ENCODE results near the gene GABPB1. TPM values are rescaled to one million over a fixed set of nuclear protein-coding genes. Genes with fewer than 3 reads are reported as not detected.

GABPB1 gene
- total and polyA plus RNA-seq, 2 of the 13 experiments (the other 11 are each of a cell fraction or from before 2014, with no cell fraction given) = 17.5 to 39.5 TPM

DNA sequence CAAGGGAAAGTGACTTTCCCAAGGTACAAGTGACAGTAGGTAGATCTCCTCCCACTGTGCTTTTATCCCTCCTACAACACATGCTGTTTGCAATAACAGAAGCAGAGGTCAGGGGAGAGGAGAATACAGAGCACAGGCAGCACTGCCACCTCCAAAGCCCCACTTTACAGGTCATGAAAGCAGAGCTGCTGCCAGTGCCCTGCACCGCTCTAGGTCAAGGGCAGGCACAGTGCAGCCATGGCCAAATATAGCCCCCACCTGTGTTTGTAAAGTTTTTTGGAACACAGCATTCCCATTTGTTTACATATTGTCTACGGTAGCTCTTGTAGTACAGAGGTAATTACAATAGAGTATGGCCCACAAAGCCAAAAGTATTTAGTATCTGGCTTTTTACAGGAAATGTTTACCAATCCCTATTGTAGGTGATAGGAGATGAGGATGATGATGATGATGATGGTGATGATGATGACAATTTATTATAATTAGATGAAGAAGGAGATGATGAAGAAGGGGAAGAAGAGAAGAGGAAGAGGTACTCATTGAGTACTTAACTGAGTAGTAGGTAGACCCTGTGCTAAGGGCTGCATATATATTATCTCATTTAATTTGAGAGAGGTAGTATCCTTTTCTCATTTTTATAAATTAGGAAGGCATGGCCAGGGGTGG is 109.9 kb downstream of the GABPB1 start (continued):
- no peak for TF ChIP-seq POLR2A (IDR thresholded peaks at IDR 0.05; ENCODE audit: insufficient read depth in 1 of 2, low read depth in 2 of 2, low read length in 2 of 2)
- TF ChIP-seq, protein P1, sequence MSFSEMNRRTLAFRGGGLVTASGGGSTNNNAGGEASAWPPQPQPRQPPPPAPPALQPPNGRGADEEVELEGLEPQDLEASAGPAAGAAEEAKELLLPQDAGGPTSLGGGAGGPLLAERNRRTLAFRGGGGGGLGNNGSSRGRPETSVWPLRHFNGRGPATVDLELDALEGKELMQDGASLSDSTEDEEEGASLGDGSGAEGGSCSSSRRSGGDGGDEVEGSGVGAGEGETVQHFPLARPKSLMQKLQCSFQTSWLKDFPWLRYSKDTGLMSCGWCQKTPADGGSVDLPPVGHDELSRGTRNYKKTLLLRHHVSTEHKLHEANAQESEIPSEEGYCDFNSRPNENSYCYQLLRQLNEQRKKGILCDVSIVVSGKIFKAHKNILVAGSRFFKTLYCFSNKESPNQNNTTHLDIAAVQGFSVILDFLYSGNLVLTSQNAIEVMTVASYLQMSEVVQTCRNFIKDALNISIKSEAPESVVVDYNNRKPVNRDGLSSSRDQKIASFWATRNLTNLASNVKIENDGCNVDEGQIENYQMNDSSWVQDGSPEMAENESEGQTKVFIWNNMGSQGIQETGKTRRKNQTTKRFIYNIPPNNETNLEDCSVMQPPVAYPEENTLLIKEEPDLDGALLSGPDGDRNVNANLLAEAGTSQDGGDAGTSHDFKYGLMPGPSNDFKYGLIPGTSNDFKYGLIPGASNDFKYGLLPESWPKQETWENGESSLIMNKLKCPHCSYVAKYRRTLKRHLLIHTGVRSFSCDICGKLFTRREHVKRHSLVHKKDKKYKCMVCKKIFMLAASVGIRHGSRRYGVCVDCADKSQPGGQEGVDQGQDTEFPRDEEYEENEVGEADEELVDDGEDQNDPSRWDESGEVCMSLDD (CRISPR knock-in tag; IDR thresholded peaks at IDR 0.05; ENCODE audit: borderline replicate concordance) = no peak
- no peak for TF ChIP-seq SIX1 (CRISPR knock-in tag; IDR thresholded peaks at IDR 0.05; ENCODE audit: borderline replicate concordance)
- TF ChIP-seq, protein P2, sequence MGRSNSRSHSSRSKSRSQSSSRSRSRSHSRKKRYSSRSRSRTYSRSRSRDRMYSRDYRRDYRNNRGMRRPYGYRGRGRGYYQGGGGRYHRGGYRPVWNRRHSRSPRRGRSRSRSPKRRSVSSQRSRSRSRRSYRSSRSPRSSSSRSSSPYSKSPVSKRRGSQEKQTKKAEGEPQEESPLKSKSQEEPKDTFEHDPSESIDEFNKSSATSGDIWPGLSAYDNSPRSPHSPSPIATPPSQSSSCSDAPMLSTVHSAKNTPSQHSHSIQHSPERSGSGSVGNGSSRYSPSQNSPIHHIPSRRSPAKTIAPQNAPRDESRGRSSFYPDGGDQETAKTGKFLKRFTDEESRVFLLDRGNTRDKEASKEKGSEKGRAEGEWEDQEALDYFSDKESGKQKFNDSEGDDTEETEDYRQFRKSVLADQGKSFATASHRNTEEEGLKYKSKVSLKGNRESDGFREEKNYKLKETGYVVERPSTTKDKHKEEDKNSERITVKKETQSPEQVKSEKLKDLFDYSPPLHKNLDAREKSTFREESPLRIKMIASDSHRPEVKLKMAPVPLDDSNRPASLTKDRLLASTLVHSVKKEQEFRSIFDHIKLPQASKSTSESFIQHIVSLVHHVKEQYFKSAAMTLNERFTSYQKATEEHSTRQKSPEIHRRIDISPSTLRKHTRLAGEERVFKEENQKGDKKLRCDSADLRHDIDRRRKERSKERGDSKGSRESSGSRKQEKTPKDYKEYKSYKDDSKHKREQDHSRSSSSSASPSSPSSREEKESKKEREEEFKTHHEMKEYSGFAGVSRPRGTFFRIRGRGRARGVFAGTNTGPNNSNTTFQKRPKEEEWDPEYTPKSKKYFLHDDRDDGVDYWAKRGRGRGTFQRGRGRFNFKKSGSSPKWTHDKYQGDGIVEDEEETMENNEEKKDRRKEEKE (IDR thresholded peaks at IDR 0.05) = no peak
- TF ChIP-seq, protein P3, sequence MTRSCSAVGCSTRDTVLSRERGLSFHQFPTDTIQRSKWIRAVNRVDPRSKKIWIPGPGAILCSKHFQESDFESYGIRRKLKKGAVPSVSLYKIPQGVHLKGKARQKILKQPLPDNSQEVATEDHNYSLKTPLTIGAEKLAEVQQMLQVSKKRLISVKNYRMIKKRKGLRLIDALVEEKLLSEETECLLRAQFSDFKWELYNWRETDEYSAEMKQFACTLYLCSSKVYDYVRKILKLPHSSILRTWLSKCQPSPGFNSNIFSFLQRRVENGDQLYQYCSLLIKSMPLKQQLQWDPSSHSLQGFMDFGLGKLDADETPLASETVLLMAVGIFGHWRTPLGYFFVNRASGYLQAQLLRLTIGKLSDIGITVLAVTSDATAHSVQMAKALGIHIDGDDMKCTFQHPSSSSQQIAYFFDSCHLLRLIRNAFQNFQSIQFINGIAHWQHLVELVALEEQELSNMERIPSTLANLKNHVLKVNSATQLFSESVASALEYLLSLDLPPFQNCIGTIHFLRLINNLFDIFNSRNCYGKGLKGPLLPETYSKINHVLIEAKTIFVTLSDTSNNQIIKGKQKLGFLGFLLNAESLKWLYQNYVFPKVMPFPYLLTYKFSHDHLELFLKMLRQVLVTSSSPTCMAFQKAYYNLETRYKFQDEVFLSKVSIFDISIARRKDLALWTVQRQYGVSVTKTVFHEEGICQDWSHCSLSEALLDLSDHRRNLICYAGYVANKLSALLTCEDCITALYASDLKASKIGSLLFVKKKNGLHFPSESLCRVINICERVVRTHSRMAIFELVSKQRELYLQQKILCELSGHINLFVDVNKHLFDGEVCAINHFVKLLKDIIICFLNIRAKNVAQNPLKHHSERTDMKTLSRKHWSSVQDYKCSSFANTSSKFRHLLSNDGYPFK (CRISPR knock-in tag; IDR thresholded peaks at IDR 0.05; ENCODE audit: borderline replicate concordance) = no peak
- TF ChIP-seq, protein P4, sequence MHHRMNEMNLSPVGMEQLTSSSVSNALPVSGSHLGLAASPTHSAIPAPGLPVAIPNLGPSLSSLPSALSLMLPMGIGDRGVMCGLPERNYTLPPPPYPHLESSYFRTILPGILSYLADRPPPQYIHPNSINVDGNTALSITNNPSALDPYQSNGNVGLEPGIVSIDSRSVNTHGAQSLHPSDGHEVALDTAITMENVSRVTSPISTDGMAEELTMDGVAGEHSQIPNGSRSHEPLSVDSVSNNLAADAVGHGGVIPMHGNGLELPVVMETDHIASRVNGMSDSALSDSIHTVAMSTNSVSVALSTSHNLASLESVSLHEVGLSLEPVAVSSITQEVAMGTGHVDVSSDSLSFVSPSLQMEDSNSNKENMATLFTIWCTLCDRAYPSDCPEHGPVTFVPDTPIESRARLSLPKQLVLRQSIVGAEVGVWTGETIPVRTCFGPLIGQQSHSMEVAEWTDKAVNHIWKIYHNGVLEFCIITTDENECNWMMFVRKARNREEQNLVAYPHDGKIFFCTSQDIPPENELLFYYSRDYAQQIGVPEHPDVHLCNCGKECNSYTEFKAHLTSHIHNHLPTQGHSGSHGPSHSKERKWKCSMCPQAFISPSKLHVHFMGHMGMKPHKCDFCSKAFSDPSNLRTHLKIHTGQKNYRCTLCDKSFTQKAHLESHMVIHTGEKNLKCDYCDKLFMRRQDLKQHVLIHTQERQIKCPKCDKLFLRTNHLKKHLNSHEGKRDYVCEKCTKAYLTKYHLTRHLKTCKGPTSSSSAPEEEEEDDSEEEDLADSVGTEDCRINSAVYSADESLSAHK (CRISPR knock-in tag; IDR thresholded peaks at IDR 0.05; ENCODE audit: borderline replicate concordance) = no peak
- peak; percentile 41; the same call in 1 of the 2 replicates for TF ChIP-seq HMG20A (CRISPR knock-in tag; IDR thresholded peaks at IDR 0.05; ENCODE audit: borderline replicate concordance)
- TF ChIP-seq NCOA2 (CRISPR knock-in tag; IDR thresholded peaks at IDR 0.05) = no peak
- TF ChIP-seq ADNP (CRISPR knock-in tag; IDR thresholded peaks at IDR 0.05) = no peak
- TF ChIP-seq, protein P5, sequence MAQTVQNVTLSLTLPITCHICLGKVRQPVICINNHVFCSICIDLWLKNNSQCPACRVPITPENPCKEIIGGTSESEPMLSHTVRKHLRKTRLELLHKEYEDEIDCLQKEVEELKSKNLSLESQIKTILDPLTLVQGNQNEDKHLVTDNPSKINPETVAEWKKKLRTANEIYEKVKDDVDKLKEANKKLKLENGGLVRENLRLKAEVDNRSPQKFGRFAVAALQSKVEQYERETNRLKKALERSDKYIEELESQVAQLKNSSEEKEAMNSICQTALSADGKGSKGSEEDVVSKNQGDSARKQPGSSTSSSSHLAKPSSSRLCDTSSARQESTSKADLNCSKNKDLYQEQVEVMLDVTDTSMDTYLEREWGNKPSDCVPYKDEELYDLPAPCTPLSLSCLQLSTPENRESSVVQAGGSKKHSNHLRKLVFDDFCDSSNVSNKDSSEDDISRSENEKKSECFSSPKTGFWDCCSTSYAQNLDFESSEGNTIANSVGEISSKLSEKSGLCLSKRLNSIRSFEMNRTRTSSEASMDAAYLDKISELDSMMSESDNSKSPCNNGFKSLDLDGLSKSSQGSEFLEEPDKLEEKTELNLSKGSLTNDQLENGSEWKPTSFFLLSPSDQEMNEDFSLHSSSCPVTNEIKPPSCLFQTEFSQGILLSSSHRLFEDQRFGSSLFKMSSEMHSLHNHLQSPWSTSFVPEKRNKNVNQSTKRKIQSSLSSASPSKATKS (CRISPR knock-in tag; IDR thresholded peaks at IDR 0.05) = no peak
- TF ChIP-seq, protein P6, sequence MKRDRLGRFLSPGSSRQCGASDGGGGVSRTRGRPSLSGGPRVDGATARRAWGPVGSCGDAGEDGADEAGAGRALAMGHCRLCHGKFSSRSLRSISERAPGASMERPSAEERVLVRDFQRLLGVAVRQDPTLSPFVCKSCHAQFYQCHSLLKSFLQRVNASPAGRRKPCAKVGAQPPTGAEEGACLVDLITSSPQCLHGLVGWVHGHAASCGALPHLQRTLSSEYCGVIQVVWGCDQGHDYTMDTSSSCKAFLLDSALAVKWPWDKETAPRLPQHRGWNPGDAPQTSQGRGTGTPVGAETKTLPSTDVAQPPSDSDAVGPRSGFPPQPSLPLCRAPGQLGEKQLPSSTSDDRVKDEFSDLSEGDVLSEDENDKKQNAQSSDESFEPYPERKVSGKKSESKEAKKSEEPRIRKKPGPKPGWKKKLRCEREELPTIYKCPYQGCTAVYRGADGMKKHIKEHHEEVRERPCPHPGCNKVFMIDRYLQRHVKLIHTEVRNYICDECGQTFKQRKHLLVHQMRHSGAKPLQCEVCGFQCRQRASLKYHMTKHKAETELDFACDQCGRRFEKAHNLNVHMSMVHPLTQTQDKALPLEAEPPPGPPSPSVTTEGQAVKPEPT (CRISPR knock-in tag; IDR thresholded peaks at IDR 0.05; ENCODE audit: low read depth) = no peak
- peak; percentile 56; the same call in 1 of the 2 replicates for TF ChIP-seq NR2F6 (IDR thresholded peaks at IDR 0.05)
- TF ChIP-seq NR2F6 (CRISPR knock-in tag; IDR thresholded peaks at IDR 0.05) = peak; percentile 38; the same call in 1 of the 2 replicates

All from HepG2 (cell line).